HG03280 (cell line): Measurements from ENCODE around the gene FBXO17.
"Not testable (repeated sequence)": the region's sequence is repeated elsewhere in the genome, so short reads cannot be mapped to it uniquely, and the experiment has no call there.

Experiments used
- ATAC-seq: cut with Tn5 transposase; IDR thresholded peaks from one replicate; pipeline ENCODE4 v1.9.1; 2021; ENCODE audit warnings: mild to moderate bottlenecking, moderate library complexity; ENCODE audit not compliant: unreplicated experiment

FBXO17 gene

GRCh38 chr19:38980583-38981374, 5.2 kb upstream of the FBXO17 start:
- ATAC-seq, result no peak

GRCh38 chr19:38979812-38980211, 4.3 kb upstream of the FBXO17 start:
- no peak for ATAC-seq

GRCh38 chr19:38978326-38978689, 2.8 kb upstream of the FBXO17 start:
- no peak for ATAC-seq

- peak; percentile 82 for ATAC-seq
These were observed 2.1 kb upstream of the FBXO17 start for GRCh38 chr19:38977445-38978325.

GRCh38 chr19:38975861-38976271, 324 bp upstream of the FBXO17 start:
- ATAC-seq, result no peak

GRCh38 chr19:38974624-38975213, 823 bp downstream of the FBXO17 start:
- ATAC-seq, result no peak

- no peak for ATAC-seq
These were observed 3.9 kb downstream of the FBXO17 start for GRCh38 chr19:38971672-38972071.

- ATAC-seq, result no peak
These were observed 4.6 kb downstream of the FBXO17 start for GRCh38 chr19:38970664-38971532.

GRCh38 chr19:38966149-38966548, 9.4 kb downstream of the FBXO17 start:
- not testable (repeated sequence) for ATAC-seq

GRCh38 chr19:38964738-38965137, 10.8 kb downstream of the FBXO17 start:
- no peak for ATAC-seq

- no peak for ATAC-seq
These were observed 15.9 kb downstream of the FBXO17 start for GRCh38 chr19:38959618-38960017.

- no peak for ATAC-seq
These were observed 17.2 kb downstream of the FBXO17 start for GRCh38 chr19:38958301-38958700.

GRCh38 chr19:38956264-38956663, 19.3 kb downstream of the FBXO17 start:
- ATAC-seq, result no peak

GRCh38 chr19:38953677-38954076, 21.9 kb downstream of the FBXO17 start:
- no peak for ATAC-seq

GRCh38 chr19:38952395-38953165, 23.0 kb downstream of the FBXO17 start:
- no peak for ATAC-seq

- ATAC-seq, result no peak
These were observed 24.4 kb downstream of the FBXO17 start for GRCh38 chr19:38951187-38951586.

- ATAC-seq, result no peak
These were observed 25.8 kb downstream of the FBXO17 start for GRCh38 chr19:38949580-38950367.

- no peak for ATAC-seq
These were observed 29.1 kb downstream of the FBXO17 start for GRCh38 chr19:38946229-38947010.
